Pons (tissue), 1 donor: ENCODE results near the gene MRE11.
"Not testable (repeated sequence)": the region's sequence is repeated elsewhere in the genome, so short reads cannot be mapped to it uniquely, and the experiment has no call there.

Source experiments
- DNase-seq: peaks from one replicate; pipeline ENCODE4 v3.0.0-alpha.2; 2016; ENCODE audit warnings: low spot score

The MRE11 gene

DNA sequence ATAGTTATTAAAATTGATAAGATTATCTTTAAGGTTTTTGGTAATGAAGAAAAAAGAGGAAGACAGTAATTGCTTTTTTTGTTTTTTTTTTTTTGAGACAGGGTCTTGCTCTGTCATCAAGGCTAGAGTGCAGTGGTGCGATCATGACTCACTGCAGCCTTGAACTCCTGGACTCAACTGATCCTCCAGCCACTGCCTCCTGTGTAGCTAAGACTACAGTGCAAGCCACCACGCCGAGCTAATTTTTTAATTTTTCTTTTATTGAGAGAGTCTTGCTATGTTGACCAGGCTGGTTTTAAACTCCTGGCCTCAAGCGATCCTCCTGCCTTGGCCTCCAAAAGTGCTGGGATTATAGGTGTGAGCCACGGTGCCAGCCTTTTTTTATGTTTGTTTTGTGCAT lies 12.9 kb upstream of the MRE11 start:
- not testable (repeated sequence) for DNase-seq

DNA sequence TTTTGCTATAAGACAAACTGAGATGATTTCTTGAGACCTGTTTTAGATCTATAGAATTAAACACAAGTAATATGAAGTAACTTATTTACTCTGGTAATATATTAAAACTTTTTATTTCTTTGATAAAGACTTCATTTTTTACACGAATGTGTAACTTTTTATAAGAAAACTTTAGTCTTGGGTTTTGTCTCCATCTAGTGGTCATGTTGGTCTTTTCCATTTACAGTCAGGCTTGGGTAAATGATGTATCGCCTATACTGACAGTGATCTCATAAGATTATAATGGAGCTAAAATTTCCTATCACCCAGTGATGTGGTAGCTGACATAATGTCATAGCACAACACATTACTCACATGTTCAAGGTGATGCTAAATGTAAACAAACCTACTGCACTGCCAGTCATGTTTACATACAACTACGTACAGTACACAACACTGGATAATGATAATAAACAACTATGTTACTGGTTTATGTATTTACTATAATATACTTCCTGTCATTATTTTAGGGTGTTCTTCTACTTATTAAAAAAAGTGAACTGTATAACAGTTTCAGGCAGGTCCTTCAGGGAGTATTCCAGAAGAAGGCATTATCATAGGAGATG lies 11.1 kb upstream of the MRE11 start:
- peak; percentile 71 for DNase-seq

DNA sequence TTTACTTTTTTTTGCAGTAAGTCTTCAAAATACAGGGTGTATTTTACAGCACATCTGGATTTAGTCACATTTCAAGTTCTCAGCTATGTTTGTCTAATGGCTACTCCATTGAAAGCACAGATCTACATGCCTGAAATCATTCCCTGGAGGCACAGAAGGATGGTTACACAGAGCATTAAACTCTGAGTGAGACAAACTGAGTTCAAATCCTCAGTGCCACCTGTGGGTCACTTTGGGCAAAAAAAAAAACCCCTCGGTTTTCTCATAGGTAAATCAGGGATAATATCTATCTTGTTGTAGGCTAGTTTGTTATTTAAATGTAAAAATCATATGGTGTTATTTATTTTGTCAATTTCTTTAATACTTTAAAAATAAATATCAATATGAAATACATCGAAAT lies 7.9 kb upstream of the MRE11 start:
- no peak for DNase-seq

DNA sequence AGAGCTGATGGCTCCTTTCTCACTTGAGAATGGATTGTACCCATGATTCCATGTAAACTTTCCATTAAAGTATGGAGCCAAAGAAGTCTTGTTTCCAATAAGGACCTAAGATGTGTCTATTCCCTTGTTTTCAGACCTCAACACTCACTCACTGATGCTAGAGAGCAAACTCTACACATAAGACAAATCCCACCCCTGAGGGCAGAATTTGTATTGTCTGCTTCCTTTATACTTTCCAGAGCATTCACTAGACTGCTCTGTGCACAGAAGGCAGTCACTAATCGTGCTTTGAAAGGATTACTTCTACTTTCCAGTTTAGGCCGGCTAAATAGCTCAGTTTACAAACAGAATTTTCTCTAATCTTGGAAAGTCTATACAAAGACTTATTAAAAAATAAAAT lies 6.5 kb upstream of the MRE11 start:
- no peak for DNase-seq

DNA sequence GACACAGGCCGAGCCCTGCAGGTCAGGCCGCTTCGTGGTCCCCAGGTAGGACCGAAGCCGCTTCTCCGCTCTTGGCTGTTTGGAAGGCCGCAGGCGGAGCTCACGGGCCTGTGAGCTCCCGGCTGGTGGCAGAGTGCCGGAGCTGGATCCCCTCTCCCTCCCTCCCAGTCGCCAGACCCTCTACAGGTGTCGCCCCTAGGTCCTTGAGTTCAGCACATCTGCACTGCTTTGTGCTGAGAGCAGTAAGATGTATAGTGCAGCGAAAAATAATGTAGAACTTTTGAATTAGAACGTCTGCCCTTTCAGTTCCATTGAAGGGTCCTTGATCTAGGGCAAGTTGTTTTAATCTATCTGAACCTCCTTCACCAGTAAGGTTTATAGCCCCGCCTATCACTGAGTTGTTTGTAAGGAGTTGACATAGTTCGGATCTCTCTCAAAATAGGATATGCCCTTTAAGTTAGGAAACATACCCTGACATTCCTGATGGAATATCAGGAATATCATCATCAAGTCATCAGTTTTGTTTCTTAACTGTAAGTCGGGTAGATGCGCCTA lies 559 bp upstream of the MRE11 start:
- DNase-seq: peak; percentile 11

DNA sequence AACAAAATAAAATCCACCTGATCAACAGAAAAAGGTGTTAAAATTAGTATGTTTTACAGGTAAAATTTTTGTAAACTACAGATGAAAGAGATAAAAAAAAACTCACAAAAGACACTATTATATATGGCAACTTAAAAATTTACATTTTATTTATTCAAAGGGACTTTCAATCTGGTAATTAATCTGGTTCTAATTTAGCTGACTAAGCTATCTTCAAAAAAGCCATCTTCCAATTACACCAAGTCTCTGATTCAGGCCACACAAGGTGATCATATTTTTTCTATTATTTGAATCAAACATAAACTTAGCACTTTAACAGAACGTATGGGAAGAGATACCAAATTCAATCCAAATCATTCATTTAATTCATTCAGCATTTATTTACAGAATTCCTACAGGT lies 7.6 kb downstream of the MRE11 start:
- DNase-seq: no peak

DNA sequence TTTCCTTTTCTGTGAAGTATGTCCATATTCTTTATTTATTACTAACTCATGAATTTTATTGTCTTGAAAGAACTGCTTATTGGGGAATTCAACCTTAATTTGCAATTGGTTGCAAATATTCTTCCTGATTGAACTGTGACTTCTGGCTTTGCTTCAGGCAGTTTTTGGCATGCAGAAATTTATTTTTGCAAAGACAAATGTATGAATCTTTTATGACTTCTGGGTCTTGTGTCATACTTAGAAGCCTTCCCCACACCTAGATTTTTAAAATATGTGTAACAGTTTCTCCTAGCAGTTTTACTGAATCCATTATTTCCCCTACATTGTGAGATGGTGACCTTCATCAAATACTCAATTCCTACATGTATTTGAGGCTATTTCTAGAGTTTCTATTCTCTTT lies 12.3 kb downstream of the MRE11 start:
- no peak for DNase-seq

DNA sequence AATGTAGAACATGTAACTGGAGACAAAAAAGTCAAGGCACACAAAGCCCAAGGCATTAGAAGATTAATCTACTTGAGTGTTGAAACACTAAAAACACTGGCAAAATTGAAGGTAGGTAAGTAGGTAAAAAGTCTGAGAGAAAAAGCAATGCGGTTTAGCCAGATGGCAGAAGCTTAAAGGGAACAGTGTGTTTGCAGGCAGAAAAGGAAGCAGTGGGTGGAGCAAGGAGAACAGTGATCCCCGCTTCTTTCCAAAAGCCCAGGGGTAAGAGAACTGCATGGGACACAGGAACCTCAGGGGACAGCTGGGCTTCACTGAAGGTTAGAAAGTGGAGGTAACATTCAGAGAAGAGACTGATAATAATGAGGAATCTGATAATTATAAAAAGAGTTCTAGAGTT lies 16.0 kb downstream of the MRE11 start:
- DNase-seq: no peak

DNA sequence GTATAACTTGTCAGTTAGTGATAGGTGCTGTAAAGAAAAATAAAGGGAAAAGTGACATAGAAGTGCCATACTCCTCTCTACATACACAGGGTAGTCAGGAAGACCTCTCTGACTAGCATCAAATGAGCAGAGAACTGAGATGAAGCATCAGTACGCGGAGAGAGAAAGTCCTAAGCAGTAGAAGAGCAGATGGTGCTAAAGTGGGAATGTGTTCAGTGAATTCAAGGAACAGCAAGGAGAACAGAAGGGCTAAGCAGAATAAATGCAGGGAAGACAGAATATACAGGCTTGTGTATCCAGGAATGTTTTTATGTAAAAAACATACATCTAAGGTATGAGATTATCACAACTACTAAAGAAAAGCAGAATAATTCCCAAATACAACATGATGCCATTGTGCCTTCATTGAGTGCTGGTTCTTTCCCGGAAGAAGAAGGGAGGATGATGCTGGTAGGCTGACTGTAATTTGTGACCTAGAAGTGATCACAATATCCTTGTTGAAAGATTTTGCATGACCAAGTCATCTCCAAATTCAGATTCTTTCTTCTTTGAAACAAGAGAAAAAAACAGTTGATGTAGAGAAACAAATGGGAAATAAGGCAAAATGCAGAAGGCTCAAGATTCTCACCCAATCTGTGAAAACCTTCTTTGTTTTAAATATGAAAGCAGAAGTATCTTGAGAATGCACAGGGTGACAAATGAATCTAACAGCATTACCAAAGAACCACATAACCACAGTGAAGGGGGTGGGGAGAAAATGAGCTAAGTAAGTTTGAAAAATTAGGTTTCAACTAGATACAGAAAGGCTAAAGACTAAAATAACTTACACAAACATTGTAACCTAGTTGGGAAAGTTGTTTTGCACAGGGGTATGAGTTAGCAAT lies 20.5 kb downstream of the MRE11 start:
- DNase-seq: no peak

DNA sequence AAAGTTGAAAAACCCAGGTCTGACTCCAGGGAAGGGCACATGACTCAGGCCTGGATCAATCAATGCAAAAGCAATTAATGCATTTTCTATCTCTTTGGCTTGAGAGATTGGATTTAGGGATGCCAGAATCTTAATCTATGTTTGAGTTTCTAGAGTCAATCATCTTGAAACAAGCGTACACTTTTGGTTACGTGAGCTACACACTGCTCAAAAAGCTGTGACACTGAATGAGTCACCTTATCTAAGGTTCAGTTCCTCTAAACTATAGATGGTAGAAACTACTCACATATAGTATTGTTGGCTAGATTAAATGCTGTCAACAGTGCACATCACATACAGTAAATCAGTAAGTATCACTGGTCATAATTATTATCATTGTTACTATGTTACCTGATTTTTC lies 24.2 kb downstream of the MRE11 start:
- DNase-seq: no peak

DNA sequence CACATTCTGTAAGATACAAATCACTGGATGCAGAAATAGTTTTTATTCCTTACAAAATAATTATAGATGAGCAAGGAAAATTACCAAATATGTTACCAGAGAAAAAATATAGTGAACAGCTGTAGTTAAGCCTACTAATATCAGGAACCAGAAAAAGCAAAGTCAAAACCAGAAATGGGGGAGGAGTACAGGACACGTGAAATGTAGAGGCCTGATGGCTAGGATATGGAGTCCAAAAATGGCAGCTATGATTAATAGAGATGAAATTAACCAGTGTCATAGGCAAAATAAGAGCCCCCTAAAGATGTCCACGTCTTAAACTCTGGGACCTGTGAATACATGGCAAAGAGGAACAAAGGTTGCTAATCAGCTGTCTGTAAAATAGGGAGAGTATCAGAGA lies 34.1 kb downstream of the MRE11 start:
- no peak for DNase-seq

DNA sequence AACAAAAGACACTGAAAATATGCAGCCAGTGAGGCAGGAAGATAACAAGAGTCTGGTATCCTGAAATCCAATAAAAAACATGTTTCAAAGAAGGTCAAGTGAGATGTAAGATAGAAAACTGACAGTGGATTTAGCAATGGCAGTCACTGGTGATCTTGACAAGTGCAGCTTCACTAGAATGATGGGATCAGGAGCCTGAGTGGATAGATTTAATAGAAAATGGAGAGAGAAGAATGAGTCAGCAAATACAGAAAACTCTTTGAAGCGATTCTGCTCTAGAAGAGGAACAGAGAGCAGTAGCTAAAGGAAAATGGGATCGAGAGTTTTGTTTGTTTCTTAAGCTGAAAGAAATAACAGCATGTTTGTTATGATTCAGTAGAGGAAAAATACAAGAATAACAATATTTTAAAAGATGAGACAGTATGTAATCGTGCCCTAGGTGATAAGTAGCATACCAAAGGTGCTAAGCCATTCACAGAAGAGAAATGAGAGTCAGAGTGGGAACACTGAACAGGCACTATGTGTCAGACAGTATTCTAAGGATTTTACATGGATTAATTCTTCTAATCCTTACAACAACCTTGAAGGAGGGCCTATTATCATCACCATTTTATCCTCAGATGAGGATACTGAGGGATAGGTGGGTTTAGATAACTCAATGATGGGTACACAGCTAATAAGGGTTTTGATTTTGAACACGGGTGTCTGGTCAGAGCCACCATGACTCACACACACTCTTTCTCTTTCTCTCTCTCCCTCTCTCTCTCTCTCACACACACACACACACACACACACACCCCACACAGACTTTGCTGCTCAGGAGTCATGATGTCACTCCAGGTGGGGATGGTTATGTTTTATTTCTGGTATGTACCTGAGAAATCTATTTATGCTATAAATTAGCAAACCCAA lies 36.3 kb downstream of the MRE11 start:
- DNase-seq: peak; percentile 7

DNA sequence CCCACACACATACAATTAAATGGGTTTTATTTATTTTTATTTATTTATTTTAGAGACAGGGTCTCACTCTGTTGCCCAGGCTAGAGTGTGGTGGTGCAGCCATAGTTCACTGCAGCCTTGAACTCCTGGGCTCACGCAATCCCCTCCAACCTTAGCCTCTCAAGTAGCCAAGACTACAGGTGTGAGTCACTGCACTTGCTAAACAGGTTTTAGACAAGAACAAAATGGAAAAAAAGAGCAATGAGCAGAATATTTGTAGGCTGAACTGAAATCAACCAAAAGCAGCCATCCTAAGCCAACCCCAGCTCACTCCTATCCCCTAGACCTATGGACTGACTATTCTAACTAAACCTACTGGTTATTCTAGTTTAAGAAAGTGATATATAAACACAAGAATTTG lies 37.8 kb downstream of the MRE11 start:
- no peak for DNase-seq

DNA sequence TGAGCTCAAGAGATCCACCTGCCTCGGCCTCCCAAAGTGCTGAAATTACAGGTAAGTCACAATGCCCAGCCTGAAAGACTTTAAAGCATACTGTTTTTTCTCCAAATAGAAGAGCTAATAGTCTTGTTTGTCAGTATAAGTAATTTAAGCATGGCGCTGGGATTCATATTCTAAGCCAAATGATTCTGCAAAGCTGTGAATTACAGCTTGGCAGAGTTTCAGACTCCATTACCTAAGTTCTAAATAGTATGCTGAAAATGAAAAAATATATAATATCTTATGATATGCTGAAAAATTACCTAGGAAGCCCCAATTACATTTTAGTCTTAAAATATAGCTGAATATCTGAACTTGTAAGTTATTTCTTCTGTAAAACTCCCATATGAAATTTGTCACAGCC lies 39.3 kb downstream of the MRE11 start:
- DNase-seq: no peak

DNA sequence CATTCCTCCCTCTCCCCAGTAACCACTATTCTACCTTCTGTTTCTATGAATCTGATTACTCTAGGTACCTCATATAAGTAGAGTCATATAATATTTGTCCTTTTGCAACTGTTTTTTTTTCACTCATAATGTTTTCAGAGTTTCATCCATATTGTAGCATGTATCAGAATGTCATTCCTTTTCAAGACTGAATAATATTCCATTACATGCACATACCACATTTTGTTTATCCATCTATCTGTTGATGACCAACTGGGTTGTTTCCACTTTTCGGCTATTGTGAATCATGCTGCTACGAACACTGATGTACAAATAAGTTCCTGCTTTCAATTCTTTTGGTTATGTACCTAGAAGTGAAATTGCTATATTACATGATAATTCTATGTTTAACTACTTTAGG lies 40.7 kb downstream of the MRE11 start:
- no peak for DNase-seq

DNA sequence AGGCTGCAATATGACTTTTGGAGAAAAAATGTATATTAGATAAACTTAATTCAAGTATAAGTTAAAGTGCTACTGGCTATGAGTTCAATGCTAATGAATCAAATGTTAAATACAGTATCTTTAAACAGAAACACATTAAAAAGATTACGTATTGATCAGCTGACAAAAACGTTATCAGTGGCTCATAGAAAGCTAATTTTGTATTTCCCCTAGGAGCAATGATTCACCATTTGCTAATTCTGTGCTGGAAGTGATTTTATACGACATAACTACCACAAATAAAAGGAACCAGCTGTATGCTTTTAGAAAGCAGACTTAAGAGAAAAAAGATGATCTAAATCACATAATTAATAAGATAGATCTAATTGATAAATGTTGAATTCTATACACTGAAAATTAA lies 43.6 kb downstream of the MRE11 start:
- DNase-seq: no peak

DNA sequence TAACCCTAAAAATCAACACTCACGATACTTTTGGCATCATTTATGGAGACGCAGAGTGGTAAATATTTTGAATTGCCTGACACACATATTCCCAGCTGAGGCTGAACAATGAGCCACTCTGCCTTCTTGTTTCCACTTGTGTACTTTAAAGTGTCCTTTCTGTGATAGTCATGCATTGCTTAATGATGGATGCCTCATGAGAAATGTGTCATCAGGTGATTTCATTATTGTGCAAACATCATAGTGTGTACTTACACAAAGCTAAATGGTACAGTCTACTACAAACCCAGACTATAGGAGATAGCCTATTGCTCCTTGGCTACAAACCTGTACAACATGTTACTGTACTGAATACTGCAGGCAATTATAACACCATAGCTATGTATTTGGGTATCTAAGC lies 44.2 kb downstream of the MRE11 start:
- DNase-seq: no peak

DNA sequence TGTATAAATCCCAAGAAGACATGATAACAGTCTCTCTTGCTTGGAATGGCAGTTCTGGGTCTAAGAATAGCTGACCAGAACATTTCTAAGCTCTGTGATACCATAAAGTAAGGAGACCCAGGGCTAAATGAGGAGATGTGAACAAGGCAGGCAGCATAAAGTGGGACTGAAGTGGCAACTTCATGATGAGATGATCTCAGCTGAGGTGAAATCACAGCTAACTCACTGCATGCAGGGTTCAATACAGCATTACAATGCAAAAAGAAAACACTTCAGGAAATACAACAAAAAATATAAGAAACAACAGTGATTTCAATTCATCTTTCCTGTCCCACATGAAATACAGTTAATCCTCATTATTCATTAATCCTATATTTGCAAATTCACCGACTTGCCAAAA lies 44.6 kb downstream of the MRE11 start:
- no peak for DNase-seq

DNA sequence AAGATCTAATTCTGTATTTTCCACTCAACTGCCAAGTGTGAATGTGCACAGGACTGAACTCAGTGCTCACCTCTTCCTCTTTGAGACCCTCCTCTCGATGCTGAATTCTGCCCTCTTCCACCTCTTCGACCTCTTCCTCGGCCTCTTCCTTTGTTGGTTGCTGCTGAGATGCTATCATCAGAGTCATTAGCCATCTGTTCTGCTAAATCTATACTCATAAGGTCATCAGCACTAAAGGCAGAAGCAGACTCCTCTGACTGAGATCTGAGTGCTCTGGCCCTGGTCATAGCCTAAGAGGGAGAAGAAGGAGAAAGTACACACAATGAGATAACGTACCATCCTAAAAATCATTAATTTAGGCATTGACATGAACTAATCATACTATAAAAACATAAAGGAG lies 46.5 kb downstream of the MRE11 start:
- DNase-seq: no peak

DNA sequence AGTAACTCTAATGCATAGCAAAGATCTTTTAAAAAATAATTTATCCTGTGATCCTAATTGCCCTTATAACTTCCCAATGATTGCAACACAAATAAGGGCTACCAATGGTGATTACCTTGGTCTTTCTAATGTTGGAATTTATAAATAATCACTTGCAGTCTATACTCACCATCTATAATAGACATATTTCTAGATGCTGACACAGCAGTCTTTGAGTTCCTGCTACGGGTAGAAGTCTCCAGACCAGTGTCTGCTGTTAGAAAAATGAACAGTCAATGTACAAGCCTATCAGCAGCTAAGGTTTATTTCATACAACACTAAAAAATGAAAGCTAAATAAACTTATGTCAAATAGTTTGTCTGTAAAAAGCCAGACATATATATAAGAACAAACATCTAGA lies 48.0 kb downstream of the MRE11 start:
- DNase-seq: no peak

DNA sequence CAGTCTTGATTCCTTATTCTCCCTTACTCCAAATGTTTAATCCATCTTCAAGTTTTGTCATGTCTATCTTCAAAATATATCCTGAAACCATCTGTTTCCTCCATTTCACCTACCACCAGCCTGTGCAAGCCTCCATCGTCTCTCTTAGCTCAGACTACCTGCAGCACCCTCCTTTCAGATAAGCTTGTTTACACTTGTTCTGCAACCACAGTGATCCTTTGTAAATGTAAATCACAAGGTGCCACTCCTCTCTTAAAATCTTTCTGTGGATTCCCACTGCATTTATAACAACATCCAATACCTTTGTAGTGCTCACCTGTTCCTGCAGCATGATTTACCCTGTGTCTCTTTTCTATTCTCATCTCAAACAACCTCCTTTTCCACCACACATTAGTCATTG lies 60.6 kb downstream of the MRE11 start:
- no peak for DNase-seq

DNA sequence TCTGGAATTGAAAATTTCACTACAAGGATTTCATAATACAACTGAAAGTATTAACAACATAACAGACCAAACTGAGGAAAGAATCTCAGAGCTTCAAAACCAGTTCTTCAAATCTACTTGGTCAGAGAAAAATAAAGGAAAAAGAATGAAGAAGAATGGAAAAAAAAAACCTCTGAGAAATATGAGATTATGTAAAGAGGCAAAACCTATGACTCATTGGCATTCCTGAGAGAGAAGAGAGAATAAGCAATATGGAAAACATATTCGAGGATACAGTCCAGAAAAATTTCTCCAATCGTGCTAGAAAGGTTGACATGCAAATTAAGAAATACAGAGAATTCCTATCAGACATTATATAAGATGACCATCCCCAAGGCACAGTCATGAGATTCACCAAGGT lies 69.0 kb downstream of the MRE11 start:
- no peak for DNase-seq

DNA sequence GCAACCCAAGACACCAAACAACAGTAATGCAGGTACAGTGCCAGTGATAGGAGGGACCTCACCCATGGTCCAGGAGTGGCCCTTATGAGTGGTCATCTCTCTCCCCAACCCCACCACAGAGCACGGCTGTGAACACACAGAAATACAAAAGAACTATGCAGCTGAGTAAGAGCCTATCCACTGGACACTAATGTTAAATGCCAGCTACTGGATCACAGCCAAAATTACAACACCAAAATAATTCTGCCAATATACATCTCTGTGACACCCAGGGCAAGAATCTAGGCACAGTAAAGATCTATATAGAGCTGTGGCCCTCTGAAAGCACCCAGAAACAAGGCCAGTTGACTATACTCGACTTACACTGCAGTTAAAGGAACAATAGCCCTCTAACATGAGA lies 69.6 kb downstream of the MRE11 start:
- no peak for DNase-seq
